ENCODE results near the gene DOLPP1.
A peak's percentile ranks its signal among the peaks of the same experiment; 100 is the strongest.
"Not testable (repeated sequence)": the region's sequence is repeated elsewhere in the genome, so short reads cannot be mapped to it uniquely, and the experiment has no call there.

DOLPP1 gene

GRCh38 chr9:129111528-129112151 is 30.7 kb downstream of the DOLPP1 start:
- TF ChIP-seq CTCF (IDR thresholded peaks at IDR 0.05; ENCODE audit: insufficient read depth, low read length, missing control alignments) = no peak
- no peak for DNase-seq (ENCODE audit: low read depth, low spot score)
- peak overlapping the region; percentile 93 for H3K4me3 ChIP-seq (ENCODE audit: low read depth, low read length)
- POLR2A ChIA-PET = interaction anchor here (0.9 to 1.7 kb wide), 3 partner anchors 28 to 66 kb away, joined by 3 to 4 read pairs (median 4); partner anchors contain the start of gene IER5L
- CTCF ChIA-PET = interaction anchor here (1.6 to 8.3 kb wide), 5 partner anchors 10 to 513 kb away, joined by 4 to 64 read pairs (median 7); no protein-coding TSS in a partner anchor

GRCh38 chr9:129112526-129112925 is 31.6 kb downstream of the DOLPP1 start:
- CTCF ChIA-PET = interaction anchor here (0.8 to 8.3 kb wide), 7 partner anchors 9 to 512 kb away, joined by 3 to 64 read pairs (median 7); no protein-coding TSS in a partner anchor
- H3K4me3 ChIP-seq (ENCODE audit: low read depth, low read length) = peak overlapping the region; percentile 93
- POLR2A ChIA-PET = interaction anchor here (0.8 kb wide), 1 partner anchor 28 kb away, joined by 3 read pairs; no protein-coding TSS in a partner anchor
- not testable (repeated sequence) for DNase-seq (ENCODE audit: low read depth, low spot score)

GRCh38 chr9:129113645-129114304 is 32.9 kb downstream of the DOLPP1 start:
- ChIA-PET CTCF (interaction anchor here (0.8 to 8.3 kb wide), 10 partner anchors 8 to 511 kb away, joined by 3 to 64 read pairs (median 6); no protein-coding TSS in a partner anchor), POLR2A (no interaction called here)
- no peak for DNase-seq (ENCODE audit: low read depth, low spot score)
- no peak overlapping the region for H3K4me3 ChIP-seq (ENCODE audit: low read depth, low read length)
- no peak for TF ChIP-seq CTCF (IDR thresholded peaks at IDR 0.05; ENCODE audit: insufficient read depth, low read length, missing control alignments)

GRCh38 chr9:129118799-129119198 is 37.9 kb downstream of the DOLPP1 start:
- no peak for TF ChIP-seq CTCF (IDR thresholded peaks at IDR 0.05; ENCODE audit: insufficient read depth, low read length, missing control alignments)
- CTCF ChIA-PET = interaction anchor here (1.6 to 9.4 kb wide), 2 partner anchors 15 to 20 kb away, joined by 4 to 100 read pairs; no protein-coding TSS in a partner anchor
- POLR2A ChIA-PET = no interaction called here
- no peak for DNase-seq (ENCODE audit: low read depth, low spot score)
- no peak overlapping the region for H3K4me3 ChIP-seq (ENCODE audit: low read depth, low read length)

GRCh38 chr9:129121483-129121882 is 40.6 kb downstream of the DOLPP1 start:
- no peak for TF ChIP-seq CTCF (IDR thresholded peaks at IDR 0.05; ENCODE audit: insufficient read depth, low read length, missing control alignments)
- no peak overlapping the region for H3K4me3 ChIP-seq (ENCODE audit: low read depth, low read length)
- ChIA-PET CTCF (interaction anchor here (1.1 to 24.0 kb wide), 5 partner anchors 9 to 505 kb away, joined by 3 to 735 read pairs (median 7); partner anchors contain the start of genes C9orf50 and NTMT1), POLR2A (no interaction called here)
- no peak for DNase-seq (ENCODE audit: low read depth, low spot score)

- no peak overlapping the region for H3K4me3 ChIP-seq (ENCODE audit: low read depth, low read length)
- POLR2A ChIA-PET = no interaction called here
- DNase-seq (ENCODE audit: low read depth, low spot score) = no peak
- CTCF ChIA-PET = interaction anchor here (1.1 to 24.0 kb wide), 6 partner anchors 8 to 504 kb away, joined by 3 to 735 read pairs (median 7); partner anchors contain the start of genes C9orf50 and NTMT1
- TF ChIP-seq CTCF (IDR thresholded peaks at IDR 0.05; ENCODE audit: insufficient read depth, low read length, missing control alignments) = no peak
Observed at GRCh38 chr9:129122133-129122532, 41.2 kb downstream of the DOLPP1 start.

GRCh38 chr9:129122976-129123375 is 42.1 kb downstream of the DOLPP1 start:
- H3K4me3 ChIP-seq (ENCODE audit: low read depth, low read length); DNase-seq (ENCODE audit: low read depth, low spot score); POLR2A ChIA-PET: not testable (repeated sequence)
- CTCF ChIA-PET = interaction anchor here (1.1 to 24.0 kb wide), 6 partner anchors 9 to 519 kb away, joined by 3 to 735 read pairs (median 6); partner anchors contain the start of genes ASB6, C9orf50 and NTMT1

Measured in AG04449 (cell line).